ENCODE results near the gene LRRC74A. TPM values are rescaled to one million over a fixed set of nuclear protein-coding genes. Genes with fewer than 3 reads are reported as not detected.

LRRC74A gene
- polyA plus RNA-seq, 1 of the 3 experiments (the other 2 are of a cell fraction), result not detected

- Histone ChIP-seq H3K4me2 (no peak overlapping the region), H3K36me3 (replicated peaks in 1 of 2; ENCODE audit: control insufficient read depth in 1 of 2, insufficient read depth in 2 of 2, low read length in 1 of 2) (no peaks in the 10 kb centered on the region), H3K4me3 (ENCODE audit: low read depth in 2 of 2, low read length in 1 of 2) (no peak overlapping the region), H2AFZ (ENCODE audit: low read depth) (no peak overlapping the region), H3K9me3 (no peaks in the 10 kb centered on the region), H3K9ac (no peak overlapping the region), H4K20me1 (ENCODE audit: insufficient read depth) (no peaks in the 10 kb centered on the region), H3K4me1 (ENCODE audit: control insufficient read depth in 1 of 2, insufficient read depth in 2 of 2, low read depth in 1 of 2, low read length in 1 of 2) (no peaks in the 10 kb centered on the region; a peak in 1 of 4 replicates), H3K27ac (ENCODE audit: low read depth in 2 of 2, low read length in 1 of 2) (no peak overlapping the region), H3F3A (replicated peaks; ENCODE audit: insufficient read depth) (no peaks in the 10 kb centered on the region), H3K9me2 (no peaks in the 10 kb centered on the region), H3K27me3 (ENCODE audit: insufficient read depth) (peaks cover 10% of the 10 kb centered on the region), H3K79me2 (ENCODE audit: insufficient read depth) (no peaks in the 10 kb centered on the region)
- TF ChIP-seq MXI1 (IDR thresholded peaks at IDR 0.05; ENCODE audit: low read depth, low read length), result no peak
- DNase-seq, result no peak
- 59% methylated on average over 15 of the region's 15 CpGs for WGBS (ENCODE audit: low lambda C conversion rate)
- POLR2A ChIA-PET, result no interaction called here
- CTCF ChIA-PET, result interaction anchor here (0.7 to 9.6 kb wide), 5 partner anchors 10 to 207 kb away, joined by 3 to 72 read pairs (median 3); no protein-coding TSS in a partner anchor
These were observed 37.7 kb downstream of the LRRC74A start for GRCh38 chr14:76863724-76864407.

GRCh38 chr14:76866456-76866855, 40.2 kb downstream of the LRRC74A start:
- no peaks in the 10 kb centered on the region for H3K36me3 ChIP-seq (replicated peaks in 1 of 2; ENCODE audit: control insufficient read depth in 1 of 2, insufficient read depth in 2 of 2, low read length in 1 of 2)
- DNase-seq, result no peak
- TF ChIP-seq IRF3 (IDR thresholded peaks at IDR 0.05; ENCODE audit: low read depth, low read length) (no peak), CTCF (IDR thresholded peaks at IDR 0.05) (no peak), NRF1 (IDR thresholded peaks at IDR 0.05; ENCODE audit: low read depth, low read length) (no peak), REST (IDR thresholded peaks at IDR 0.05; ENCODE audit: low read depth, low read length) (no peak), USF1 (IDR thresholded peaks at IDR 0.05; ENCODE audit: borderline replicate concordance, low read depth) (no peak), GABPA (IDR thresholded peaks at IDR 0.05; ENCODE audit: low read depth) (no peak), CHD2 (IDR thresholded peaks at IDR 0.05; ENCODE audit: low read length, partially characterized antibody) (no peak), NFIC (IDR thresholded peaks at IDR 0.05; ENCODE audit: borderline replicate concordance) (no peak), ELF1 (IDR thresholded peaks at IDR 0.05) (no peak), FOXJ3 (CRISPR knock-in tag; IDR thresholded peaks at IDR 0.05) (no peak)
- POLR2A ChIA-PET, result no interaction called here
- H3K9me3 ChIP-seq, result no peaks in the 10 kb centered on the region
- CTCF ChIA-PET, result interaction anchor here (1.5 to 12.9 kb wide), 4 partner anchors 8 to 224 kb away, joined by 3 to 764 read pairs (median 190); no protein-coding TSS in a partner anchor
- 73% methylated on average over 9 of the region's 9 CpGs for WGBS (ENCODE audit: low lambda C conversion rate)
- H4K20me1 ChIP-seq (ENCODE audit: insufficient read depth), result no peaks in the 10 kb centered on the region
- H3K4me3 ChIP-seq (ENCODE audit: low read depth in 2 of 2, low read length in 1 of 2), result no peak overlapping the region
- no peak overlapping the region for H3K27ac ChIP-seq (ENCODE audit: low read depth in 2 of 2, low read length in 1 of 2)
- no peak overlapping the region for H2AFZ ChIP-seq (ENCODE audit: low read depth)
- H3F3A ChIP-seq (replicated peaks; ENCODE audit: insufficient read depth), result no peaks in the 10 kb centered on the region
- no peaks in the 10 kb centered on the region for H3K79me2 ChIP-seq (ENCODE audit: insufficient read depth)
- no peaks in the 10 kb centered on the region for H3K9me2 ChIP-seq
- H3K27me3 ChIP-seq (ENCODE audit: insufficient read depth), result peaks cover 10% of the 10 kb centered on the region; the same call in 1 of the 2 replicates
- no peak overlapping the region for H3K9ac ChIP-seq
- no peak overlapping the region for H3K4me2 ChIP-seq
- H3K4me1 ChIP-seq (ENCODE audit: control insufficient read depth in 1 of 2, insufficient read depth in 2 of 2, low read depth in 1 of 2, low read length in 1 of 2), result no peaks in the 10 kb centered on the region; a peak in 1 of 4 replicates

Data from SK-N-SH (cell line).